ENCODE results near the gene KCNK16.

GRCh38 chr6:39300739-39301138, 21.8 kb downstream of the KCNK16 start:
- no peak for TF ChIP-seq CTCF (IDR thresholded peaks at IDR 0.05)
- TF ChIP-seq POLR2A (IDR thresholded peaks at IDR 0.05) = no peak

Data from lower leg skin (tissue), 3 donors.